Activated effector memory CD4-positive, alpha-beta T cell treated with anti-CD3 and anti-CD28 coated beads, Interleukin-2, amount 50 U/mL, for 16 hours (primary cell): ENCODE results near the gene P3R3URF.
"Not testable (repeated sequence)": the region's sequence is repeated elsewhere in the genome, so short reads cannot be mapped to it uniquely, and the experiment has no call there.

Experiments
- DNase-seq: peaks from one replicate; pipeline ENCODE4 v3.0.0-alpha.2; 2020

Gene P3R3URF

DNA sequence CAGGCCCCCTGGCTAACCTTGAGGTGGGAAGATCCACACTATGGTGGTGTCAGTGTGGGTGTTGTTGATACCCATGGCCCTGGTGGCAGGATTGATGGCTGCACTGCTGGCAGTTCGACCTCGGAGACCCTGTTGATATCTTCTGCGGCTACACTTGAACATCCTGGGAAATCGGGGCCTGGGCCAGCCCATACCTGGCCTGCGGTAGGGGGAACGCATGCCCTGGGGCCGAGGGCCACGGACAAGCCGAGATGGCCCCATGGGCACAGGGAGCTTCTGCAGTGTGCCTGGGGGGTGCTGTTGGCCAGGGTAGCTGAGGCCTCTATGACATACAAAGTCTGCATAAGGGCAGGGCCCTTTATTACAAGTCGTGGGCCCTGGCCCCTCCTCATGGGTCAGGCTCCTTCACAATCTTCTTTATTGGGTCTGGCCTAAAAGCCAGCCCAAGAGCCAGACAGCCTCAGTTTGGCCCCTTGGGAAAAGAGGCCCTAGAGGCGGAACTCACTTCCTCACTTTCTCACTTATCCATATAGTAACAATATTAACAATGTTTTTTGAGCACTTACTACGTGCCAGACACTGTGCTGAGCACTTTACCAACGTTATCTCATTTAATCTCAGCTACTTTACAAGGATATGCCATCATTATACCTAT lies at the start of gene P3R3URF:
Gene P3R3URF (minus strand): TSS at position 278 of the 655 bp plus-strand sequence. CDS start 17 bp downstream, at position 261.
- DNase-seq: peak; percentile 16

DNA sequence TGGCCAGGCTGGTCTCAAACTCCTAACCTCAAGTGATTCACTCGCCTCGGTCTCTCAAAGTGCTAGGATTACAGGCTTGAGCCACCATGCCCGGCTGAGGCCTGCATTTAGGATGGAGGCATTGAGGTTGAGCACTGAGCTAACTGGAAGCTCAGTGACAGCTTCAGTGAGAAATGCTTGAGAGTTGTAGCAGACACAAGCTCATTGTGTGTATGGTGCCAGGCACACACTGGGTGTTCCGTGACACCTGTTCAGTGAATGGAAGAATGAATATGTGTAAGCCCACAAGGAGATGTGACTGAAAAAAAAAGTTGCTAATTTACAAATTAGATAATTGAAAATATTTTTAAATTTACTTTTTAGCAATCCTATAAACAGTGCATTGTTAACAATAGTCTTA lies 48.7 kb upstream of the P3R3URF start:
- no peak for DNase-seq

GRCh38 chr1:46223472-46223943 lies 47.2 kb upstream of the P3R3URF start:
- peak; percentile 84 for DNase-seq

- DNase-seq: not testable (repeated sequence)
Observed at GRCh38 chr1:46223055-46223454, 46.8 kb upstream of the P3R3URF start.

DNA sequence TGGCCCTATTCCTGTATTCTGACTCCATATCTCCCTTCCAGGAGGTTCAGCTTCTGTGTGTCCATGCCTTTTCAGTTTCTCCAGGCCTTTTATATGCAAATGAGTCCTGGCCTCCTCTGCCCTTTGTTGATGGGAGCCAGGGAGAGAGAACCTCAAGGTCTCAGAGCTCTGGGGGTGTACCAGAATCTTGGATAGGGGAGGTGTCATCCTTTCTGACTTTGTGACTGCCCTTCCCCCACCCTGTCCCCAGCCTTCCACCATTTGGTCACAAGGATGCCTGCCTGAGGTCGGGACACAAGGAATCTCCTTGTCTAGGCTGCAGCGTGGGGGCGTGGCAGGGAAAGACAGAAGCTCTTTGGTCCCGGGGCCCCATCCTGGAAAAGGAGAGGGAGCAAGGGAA lies 45.5 kb upstream of the P3R3URF start:
- DNase-seq: no peak

DNA sequence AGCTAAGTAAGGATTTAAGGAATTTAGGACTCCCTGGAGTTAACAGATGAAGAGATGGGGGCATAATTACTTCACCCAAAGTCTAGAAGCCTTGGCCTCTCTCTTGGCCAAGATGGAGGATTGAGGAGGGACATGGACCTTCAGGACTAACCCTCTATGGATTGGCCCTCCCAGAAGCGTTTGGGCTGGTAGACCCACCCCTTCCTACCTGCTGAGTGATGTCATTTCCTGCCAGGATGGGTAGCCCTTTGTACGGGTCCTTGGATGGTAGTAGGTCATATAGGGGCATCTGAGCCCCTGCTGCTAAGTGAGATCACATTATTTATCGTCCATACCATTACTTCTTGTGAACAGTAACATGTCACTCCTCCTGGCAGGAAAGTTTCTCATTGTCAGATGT lies 44.5 kb upstream of the P3R3URF start:
- no peak for DNase-seq

DNA sequence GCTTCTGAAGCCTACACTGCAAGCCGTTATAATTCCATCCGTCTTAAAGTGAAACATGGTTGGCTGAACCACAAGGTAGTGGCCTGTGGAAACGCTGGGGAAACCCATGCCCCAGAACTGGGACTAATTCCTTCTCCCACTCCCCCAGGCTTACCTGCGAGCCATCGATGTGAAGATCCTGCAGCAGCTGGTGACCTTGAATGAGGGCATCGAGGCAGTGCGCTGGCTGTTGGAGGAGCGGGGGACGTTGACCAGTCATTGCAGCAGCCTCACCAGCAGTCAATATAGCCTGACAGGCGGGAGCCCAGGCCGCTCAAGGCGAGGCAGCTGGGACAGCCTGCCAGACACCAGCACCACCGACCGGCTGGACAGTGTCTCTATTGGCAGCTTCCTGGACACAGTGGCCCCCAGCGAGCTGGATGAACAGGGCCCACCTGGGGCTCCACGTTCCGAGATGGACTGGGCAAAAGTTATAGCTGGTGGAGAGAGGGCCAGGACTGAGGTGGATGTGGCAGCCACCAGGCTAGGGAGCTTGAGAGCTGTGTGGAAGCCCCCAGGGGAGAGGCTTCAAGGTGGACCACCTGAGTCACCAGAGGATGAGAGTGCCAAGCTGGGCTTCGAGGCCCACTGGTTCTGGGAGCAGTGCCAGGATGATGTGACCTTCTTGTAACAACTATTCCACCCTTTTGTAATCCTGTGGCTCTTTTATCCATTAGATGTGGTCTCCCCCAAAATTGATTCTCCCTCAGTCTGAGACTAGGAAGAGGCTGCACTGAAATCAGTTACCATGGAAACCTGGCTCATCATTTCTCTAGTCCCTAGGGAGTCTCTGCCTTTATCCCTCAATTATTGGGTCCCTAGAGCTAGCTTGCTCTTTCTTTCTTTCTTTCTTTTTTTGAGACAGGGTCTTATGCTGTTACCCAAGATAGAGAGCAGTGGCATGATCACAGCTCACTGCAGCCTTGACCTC lies 43.5 kb upstream of the P3R3URF start:
- DNase-seq: no peak

DNA sequence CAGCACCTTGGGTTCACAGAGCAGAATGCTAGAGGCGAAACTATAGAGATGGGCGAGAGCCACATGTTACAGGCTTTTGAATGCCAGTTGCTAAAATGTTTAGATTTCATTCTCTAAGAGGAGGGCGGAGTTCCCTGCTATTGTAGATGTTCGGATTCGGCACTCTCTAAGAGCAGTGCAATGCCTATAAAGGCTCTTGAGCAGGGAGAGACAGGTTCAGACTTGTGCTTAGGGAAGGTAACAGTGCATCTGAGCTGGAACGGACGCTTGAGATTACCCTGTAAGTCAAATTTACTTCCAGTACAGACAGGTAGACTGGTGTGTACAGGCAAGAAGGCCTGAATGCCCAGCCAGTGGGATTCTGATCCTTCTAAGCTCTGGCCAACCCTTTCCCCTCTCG lies 42.2 kb upstream of the P3R3URF start:
- DNase-seq: no peak

GRCh38 chr1:46215504-46215903 lies 39.2 kb upstream of the P3R3URF start:
- DNase-seq: no peak

GRCh38 chr1:46211051-46211450 lies 34.8 kb upstream of the P3R3URF start:
- DNase-seq: no peak

DNA sequence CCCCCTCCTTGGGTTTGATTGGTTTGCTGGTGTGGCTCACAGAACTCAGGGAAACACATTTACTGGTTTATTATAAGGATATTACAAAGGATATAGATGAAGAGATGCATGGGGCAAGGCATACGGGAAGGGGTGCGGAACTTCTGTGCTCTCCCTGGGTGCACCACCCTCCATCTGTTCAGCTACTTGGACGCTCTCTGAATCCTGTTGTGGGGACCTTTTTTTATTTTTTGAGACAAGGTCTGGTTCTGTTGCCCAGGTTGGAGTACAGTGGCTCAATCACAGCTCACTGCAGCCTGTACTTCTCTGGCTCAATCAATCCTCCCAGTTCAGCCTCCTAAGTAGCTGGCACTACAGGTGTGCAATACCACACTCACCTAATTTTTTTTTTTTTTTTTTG lies 34.3 kb upstream of the P3R3URF start:
- DNase-seq: no peak

DNA sequence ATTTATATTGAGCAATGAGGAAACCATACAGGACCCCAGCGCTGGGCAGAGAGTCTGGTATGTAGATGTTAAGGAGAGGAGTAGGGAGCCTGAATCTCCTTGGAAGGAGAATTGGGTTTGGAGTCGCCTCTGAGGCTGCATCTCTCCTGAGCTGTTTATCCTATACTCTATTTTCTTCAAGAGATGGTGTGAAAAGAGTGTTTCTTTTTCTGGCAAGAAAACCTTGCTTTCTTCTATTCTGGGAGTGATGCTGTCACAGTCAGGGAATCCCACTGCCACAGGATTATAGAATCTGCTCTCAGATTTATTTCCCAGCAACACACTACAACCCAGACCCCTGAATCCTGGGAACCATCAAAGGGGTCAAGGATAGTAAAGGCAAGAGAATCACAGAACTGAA lies 30.1 kb upstream of the P3R3URF start:
- no peak for DNase-seq

GRCh38 chr1:46205791-46206190 lies 29.5 kb upstream of the P3R3URF start:
- no peak for DNase-seq

- no peak for DNase-seq
Observed at GRCh38 chr1:46205141-46205540, 28.9 kb upstream of the P3R3URF start.

DNA sequence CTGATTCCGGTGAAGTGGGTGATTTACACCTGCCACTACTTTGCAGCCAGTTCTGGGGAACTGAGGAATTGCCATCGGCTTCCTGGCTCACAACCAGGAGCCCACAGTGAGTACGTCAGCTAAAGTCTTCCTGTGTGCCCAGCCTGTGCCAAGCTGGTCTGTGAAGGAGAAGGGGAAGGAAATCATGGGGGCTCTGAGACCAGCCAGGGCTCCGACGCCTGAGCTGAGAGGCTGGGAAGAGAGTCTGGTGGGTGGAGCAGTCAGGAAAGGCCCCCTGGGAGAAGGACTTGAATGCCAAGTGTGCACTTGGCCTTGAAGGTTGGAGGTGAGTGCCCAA lies 28.1 kb upstream of the P3R3URF start:
- DNase-seq: no peak

DNA sequence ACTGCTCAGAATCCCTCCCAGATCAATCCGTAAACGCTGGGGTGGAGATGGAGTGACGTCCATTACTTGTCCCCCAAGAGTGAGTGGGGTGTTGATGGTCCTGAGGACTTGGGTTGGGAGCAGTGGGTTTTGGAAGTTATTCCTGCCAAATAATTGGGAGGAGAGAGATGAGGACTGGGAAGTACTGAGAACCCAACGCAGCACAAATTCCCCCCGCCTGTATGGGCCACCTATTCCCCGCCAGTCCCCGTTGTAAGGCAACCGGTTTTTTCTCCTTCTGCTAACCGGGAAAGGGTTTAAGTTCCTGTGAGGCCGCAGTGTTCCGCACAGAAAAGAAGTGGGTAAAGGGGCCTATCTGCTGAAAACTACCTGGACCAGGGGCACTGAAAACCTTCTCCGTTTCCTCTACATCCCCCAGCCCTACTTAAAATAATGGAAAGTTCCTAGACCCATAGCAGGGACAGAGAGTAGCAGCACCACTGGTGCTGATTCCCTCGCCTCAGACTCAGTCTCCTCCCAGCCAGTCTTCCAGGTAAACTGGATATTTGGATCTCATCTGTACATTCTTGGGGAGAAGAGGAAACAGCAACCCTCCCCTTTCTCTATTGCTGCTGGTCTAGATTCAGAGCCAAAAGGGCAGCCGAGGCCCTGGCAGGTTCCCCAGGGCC lies 27.6 kb upstream of the P3R3URF start:
- DNase-seq: no peak

GRCh38 chr1:46199233-46199749 lies 23.0 kb upstream of the P3R3URF start:
- DNase-seq: no peak

GRCh38 chr1:46197964-46198811 lies 21.9 kb upstream of the P3R3URF start, which contains the start of gene POMGNT1:
Gene POMGNT1 (minus strand): TSS chr1:46198434. CDS start chr1:46197821, 613 bp downstream.
- peak; percentile 92 for DNase-seq

DNA sequence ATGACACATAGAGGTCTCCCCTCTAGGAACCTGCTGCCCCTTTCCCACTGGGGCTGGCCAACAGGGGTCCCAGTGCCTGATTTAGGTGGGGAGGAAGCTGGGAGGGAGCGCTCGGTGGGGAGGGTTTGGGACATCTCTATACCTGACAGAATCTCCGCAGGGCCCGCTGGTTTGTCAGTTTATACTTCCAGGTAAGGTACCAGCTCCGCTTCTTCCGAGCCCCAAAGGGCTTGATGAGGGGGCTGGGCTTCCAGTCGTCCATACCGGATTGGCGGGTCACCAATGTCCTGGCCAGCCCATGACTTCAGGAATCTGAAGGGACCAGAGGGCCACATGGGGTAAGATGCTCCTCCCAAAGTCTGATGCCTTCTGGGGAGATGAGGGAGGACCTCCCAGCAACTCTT lies 21.3 kb upstream of the P3R3URF start:
- DNase-seq: no peak

- DNase-seq: no peak
Observed at GRCh38 chr1:46196609-46197008, 20.3 kb upstream of the P3R3URF start.

- DNase-seq: no peak
Observed at GRCh38 chr1:46194641-46195193, 18.4 kb upstream of the P3R3URF start.
